Measurements from ENCODE around the gene FKBP14.

The FKBP14 gene

GRCh38 chr7:30053068-30053467 is 26.6 kb upstream of the FKBP14 start:
- Histone ChIP-seq H3K4me1 (ENCODE audit: control insufficient read depth in 1 of 2, insufficient read depth in 2 of 2, low read length in 2 of 2) (no peaks in the 10 kb centered on the region), H3K27ac (ENCODE audit: low read length) (no peak overlapping the region), H3K9me3 (ENCODE audit: control insufficient read depth in 1 of 2, low read length in 2 of 2) (no peaks in the 10 kb centered on the region), H3K27me3 (ENCODE audit: low read depth, low read length) (no peaks in the 10 kb centered on the region), H3K4me3 (ENCODE audit: low read depth in 1 of 2, low read length in 2 of 2) (no peak overlapping the region), H3K36me3 (ENCODE audit: control insufficient read depth in 1 of 2, insufficient read depth in 2 of 2, low read length in 2 of 2) (peaks cover 22 to 48% of the 10 kb centered on the region in 2 donors)

GRCh38 chr7:30049173-30049572 is 22.7 kb upstream of the FKBP14 start:
- H3K27me3 ChIP-seq (ENCODE audit: low read depth, low read length) = no peaks in the 10 kb centered on the region
- no peaks in the 10 kb centered on the region for H3K4me1 ChIP-seq (ENCODE audit: control insufficient read depth in 1 of 2, insufficient read depth in 2 of 2, low read length in 2 of 2)
- peaks cover 22 to 50% of the 10 kb centered on the region in 2 donors for H3K36me3 ChIP-seq (ENCODE audit: control insufficient read depth in 1 of 2, insufficient read depth in 2 of 2, low read length in 2 of 2)
- no peaks in the 10 kb centered on the region for H3K9me3 ChIP-seq (ENCODE audit: control insufficient read depth in 1 of 2, low read length in 2 of 2)
- no peak overlapping the region for H3K4me3 ChIP-seq (ENCODE audit: low read depth in 1 of 2, low read length in 2 of 2)
- H3K27ac ChIP-seq (ENCODE audit: low read length) = no peak overlapping the region

GRCh38 chr7:30048582-30048981 is 22.1 kb upstream of the FKBP14 start:
- Histone ChIP-seq H3K36me3 (ENCODE audit: control insufficient read depth in 1 of 2, insufficient read depth in 2 of 2, low read length in 2 of 2) (peaks cover 22 to 46% of the 10 kb centered on the region in 2 donors), H3K4me1 (ENCODE audit: control insufficient read depth in 1 of 2, insufficient read depth in 2 of 2, low read length in 2 of 2) (no peaks in the 10 kb centered on the region), H3K4me3 (ENCODE audit: low read depth in 1 of 2, low read length in 2 of 2) (no peak overlapping the region), H3K9me3 (ENCODE audit: control insufficient read depth in 1 of 2, low read length in 2 of 2) (no peaks in the 10 kb centered on the region), H3K27ac (ENCODE audit: low read length) (no peak overlapping the region), H3K27me3 (ENCODE audit: low read depth, low read length) (no peaks in the 10 kb centered on the region)

- H3K4me1 ChIP-seq (ENCODE audit: control insufficient read depth in 1 of 2, insufficient read depth in 2 of 2, low read length in 2 of 2) = peaks cover 0 to 4% of the 10 kb centered on the region in 2 donors
- H3K27me3 ChIP-seq (ENCODE audit: low read depth, low read length) = no peaks in the 10 kb centered on the region
- H3K9me3 ChIP-seq (ENCODE audit: control insufficient read depth in 1 of 2, low read length in 2 of 2) = no peaks in the 10 kb centered on the region
- H3K27ac ChIP-seq (ENCODE audit: low read length) = no peak overlapping the region
- no peak overlapping the region for H3K4me3 ChIP-seq (ENCODE audit: low read depth in 1 of 2, low read length in 2 of 2)
- peaks cover 21 to 35% of the 10 kb centered on the region in 2 donors for H3K36me3 ChIP-seq (ENCODE audit: control insufficient read depth in 1 of 2, insufficient read depth in 2 of 2, low read length in 2 of 2)
Observed at GRCh38 chr7:30047124-30047523, 20.6 kb upstream of the FKBP14 start.

- Histone ChIP-seq H3K4me3 (ENCODE audit: low read depth in 1 of 2, low read length in 2 of 2) (no peak overlapping the region), H3K9me3 (ENCODE audit: control insufficient read depth in 1 of 2, low read length in 2 of 2) (no peaks in the 10 kb centered on the region), H3K4me1 (ENCODE audit: control insufficient read depth in 1 of 2, insufficient read depth in 2 of 2, low read length in 2 of 2) (peaks cover 0 to 4% of the 10 kb centered on the region in 2 donors), H3K27ac (ENCODE audit: low read length) (no peak overlapping the region), H3K27me3 (ENCODE audit: low read depth, low read length) (no peaks in the 10 kb centered on the region), H3K36me3 (ENCODE audit: control insufficient read depth in 1 of 2, insufficient read depth in 2 of 2, low read length in 2 of 2) (peaks cover 18 to 32% of the 10 kb centered on the region in 2 donors)
Observed at GRCh38 chr7:30046127-30046770, 19.7 kb upstream of the FKBP14 start.

GRCh38 chr7:30041526-30042269 is 15.2 kb upstream of the FKBP14 start:
- no peaks in the 10 kb centered on the region for H3K27me3 ChIP-seq (ENCODE audit: low read depth, low read length)
- peaks cover 0 to 4% of the 10 kb centered on the region in 2 donors for H3K4me1 ChIP-seq (ENCODE audit: control insufficient read depth in 1 of 2, insufficient read depth in 2 of 2, low read length in 2 of 2)
- no peak overlapping the region for H3K4me3 ChIP-seq (ENCODE audit: low read depth in 1 of 2, low read length in 2 of 2)
- no peak overlapping the region for H3K27ac ChIP-seq (ENCODE audit: low read length)
- peaks cover 6 to 11% of the 10 kb centered on the region in 2 donors for H3K36me3 ChIP-seq (ENCODE audit: control insufficient read depth in 1 of 2, insufficient read depth in 2 of 2, low read length in 2 of 2)
- H3K9me3 ChIP-seq (ENCODE audit: control insufficient read depth in 1 of 2, low read length in 2 of 2) = no peaks in the 10 kb centered on the region

- H3K27ac ChIP-seq (ENCODE audit: low read length) = no peak overlapping the region
- H3K4me3 ChIP-seq (ENCODE audit: low read depth in 1 of 2, low read length in 2 of 2) = no peak overlapping the region
- H3K27me3 ChIP-seq (ENCODE audit: low read depth, low read length) = no peaks in the 10 kb centered on the region
- H3K4me1 ChIP-seq (ENCODE audit: control insufficient read depth in 1 of 2, insufficient read depth in 2 of 2, low read length in 2 of 2) = peaks cover 0 to 4% of the 10 kb centered on the region in 2 donors
- no peaks in the 10 kb centered on the region for H3K9me3 ChIP-seq (ENCODE audit: control insufficient read depth in 1 of 2, low read length in 2 of 2)
- peaks cover 0 to 4% of the 10 kb centered on the region in 2 donors for H3K36me3 ChIP-seq (ENCODE audit: control insufficient read depth in 1 of 2, insufficient read depth in 2 of 2, low read length in 2 of 2)
Observed at GRCh38 chr7:30040938-30041337, 14.4 kb upstream of the FKBP14 start.

GRCh38 chr7:30038196-30038980 is 11.9 kb upstream of the FKBP14 start:
- H3K36me3 ChIP-seq (ENCODE audit: control insufficient read depth in 1 of 2, insufficient read depth in 2 of 2, low read length in 2 of 2) = no peaks in the 10 kb centered on the region
- peaks cover 0 to 4% of the 10 kb centered on the region in 2 donors for H3K4me1 ChIP-seq (ENCODE audit: control insufficient read depth in 1 of 2, insufficient read depth in 2 of 2, low read length in 2 of 2)
- H3K4me3 ChIP-seq (ENCODE audit: low read depth in 1 of 2, low read length in 2 of 2) = no peak overlapping the region
- no peak overlapping the region for H3K27ac ChIP-seq (ENCODE audit: low read length)
- no peaks in the 10 kb centered on the region for H3K9me3 ChIP-seq (ENCODE audit: control insufficient read depth in 1 of 2, low read length in 2 of 2)
- no peaks in the 10 kb centered on the region for H3K27me3 ChIP-seq (ENCODE audit: low read depth, low read length)

GRCh38 chr7:30036220-30036619 is 9.7 kb upstream of the FKBP14 start:
- Histone ChIP-seq H3K36me3 (ENCODE audit: control insufficient read depth in 1 of 2, insufficient read depth in 2 of 2, low read length in 2 of 2) (no peaks in the 10 kb centered on the region), H3K9me3 (ENCODE audit: control insufficient read depth in 1 of 2, low read length in 2 of 2) (no peaks in the 10 kb centered on the region), H3K4me1 (ENCODE audit: control insufficient read depth in 1 of 2, insufficient read depth in 2 of 2, low read length in 2 of 2) (peaks cover 0 to 8% of the 10 kb centered on the region in 2 donors), H3K4me3 (ENCODE audit: low read depth in 1 of 2, low read length in 2 of 2) (no peak overlapping the region), H3K27ac (ENCODE audit: low read length) (no peak overlapping the region), H3K27me3 (ENCODE audit: low read depth, low read length) (no peaks in the 10 kb centered on the region)

GRCh38 chr7:30034501-30034900 is 8.0 kb upstream of the FKBP14 start:
- Histone ChIP-seq H3K9me3 (ENCODE audit: control insufficient read depth in 1 of 2, low read length in 2 of 2) (no peaks in the 10 kb centered on the region), H3K4me3 (ENCODE audit: low read depth in 1 of 2, low read length in 2 of 2) (no peak overlapping the region), H3K36me3 (ENCODE audit: control insufficient read depth in 1 of 2, insufficient read depth in 2 of 2, low read length in 2 of 2) (no peaks in the 10 kb centered on the region), H3K4me1 (ENCODE audit: control insufficient read depth in 1 of 2, insufficient read depth in 2 of 2, low read length in 2 of 2) (peaks cover 0 to 16% of the 10 kb centered on the region in 2 donors), H3K27me3 (ENCODE audit: low read depth, low read length) (no peaks in the 10 kb centered on the region), H3K27ac (ENCODE audit: low read length) (no peak overlapping the region)

All from muscle layer of duodenum (tissue), 2 donors.